GM19025 (cell line): ENCODE data around the gene ATP5PB.

Source experiments
- ATAC-seq: cut with Tn5 transposase; IDR thresholded peaks from one replicate; pipeline ENCODE4 v1.9.1; 2021; ENCODE audit warnings: mild to moderate bottlenecking, low read depth, moderate library complexity; ENCODE audit not compliant: unreplicated experiment

Gene ATP5PB

DNA sequence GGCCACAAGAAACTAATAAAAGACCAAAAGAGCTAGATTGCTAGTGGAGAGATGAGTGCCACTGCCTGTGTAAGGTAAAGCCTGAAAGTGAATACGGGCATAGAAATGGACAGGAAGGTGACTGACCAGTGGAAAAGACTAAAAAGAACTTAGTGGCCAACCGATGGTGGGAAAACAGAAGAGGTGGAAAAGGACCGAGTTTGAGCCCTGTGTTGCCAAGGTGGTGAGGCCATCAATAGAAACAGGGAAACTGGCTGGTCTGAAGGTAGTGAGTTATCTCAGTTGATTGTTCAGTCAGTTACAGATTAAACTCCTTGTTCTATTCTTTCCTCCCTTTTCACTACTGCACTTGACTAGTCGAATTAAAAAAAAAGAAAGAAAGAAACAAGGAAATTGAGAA is 2.7 kb upstream of the ATP5PB start:
- no peak for ATAC-seq

DNA sequence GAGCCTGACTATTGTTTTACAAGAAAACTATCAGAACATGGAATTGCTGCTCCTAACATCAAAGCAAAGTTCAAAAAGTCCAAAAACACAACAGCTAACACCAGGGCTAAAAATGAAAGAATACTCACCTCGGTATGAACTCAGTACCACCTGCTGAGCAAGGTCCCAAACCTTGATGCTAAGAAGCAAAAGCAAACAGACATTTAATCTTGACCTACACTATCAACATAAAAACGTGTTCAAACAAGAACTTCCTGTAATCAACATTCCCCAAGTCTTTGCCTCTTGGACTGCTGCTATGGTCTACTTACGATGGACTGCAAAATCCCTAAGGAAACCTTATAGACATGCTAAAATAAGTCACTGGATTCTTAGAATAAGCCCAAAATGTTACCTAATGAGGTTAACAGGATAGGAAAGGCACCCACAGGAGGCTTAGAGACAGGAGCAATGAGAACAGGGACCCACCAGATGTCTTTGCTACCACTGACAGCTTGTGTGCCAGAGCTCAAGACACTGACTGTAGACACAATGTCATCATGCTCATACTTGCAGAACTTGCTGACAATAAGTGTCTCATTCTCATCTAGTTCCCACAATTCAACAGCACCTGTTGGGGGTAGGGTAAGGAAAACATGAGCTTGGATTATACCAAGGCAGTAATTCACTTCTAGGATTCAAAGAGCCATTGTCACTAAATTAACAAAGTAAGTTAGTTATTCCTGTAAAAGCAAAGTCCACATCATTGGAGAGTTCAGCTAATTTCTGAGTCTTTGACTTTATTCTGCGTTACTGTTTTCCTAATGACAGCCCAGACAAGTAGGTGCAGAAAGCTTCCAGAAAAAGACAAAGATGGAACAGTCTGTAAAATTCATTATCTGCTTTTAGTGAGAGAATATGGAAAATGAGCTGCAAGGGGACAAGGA is 2.0 kb upstream of the ATP5PB start:
- ATAC-seq: no peak

DNA sequence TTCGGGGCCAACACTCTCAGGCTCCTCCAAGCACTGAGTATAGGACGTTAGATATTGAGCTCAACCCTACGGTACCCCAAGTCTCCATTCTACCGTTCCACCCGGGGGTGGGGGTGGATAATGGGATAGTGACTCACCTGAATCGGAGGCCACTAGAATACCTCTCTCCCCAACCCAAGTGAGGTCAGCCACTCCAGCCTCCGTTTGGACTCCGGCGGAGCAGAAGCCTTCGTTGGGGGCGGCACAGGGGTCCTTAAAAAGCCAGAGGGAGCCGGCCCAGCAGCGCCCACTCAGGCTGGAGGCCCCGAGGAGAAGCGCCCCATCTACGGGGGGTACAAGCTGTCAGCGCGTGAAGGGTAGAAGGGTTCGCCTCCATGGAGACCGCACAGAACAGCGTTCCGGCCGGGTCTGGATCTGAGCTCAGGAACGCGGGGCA is 764 bp upstream of the ATP5PB start:
- no peak for ATAC-seq

DNA sequence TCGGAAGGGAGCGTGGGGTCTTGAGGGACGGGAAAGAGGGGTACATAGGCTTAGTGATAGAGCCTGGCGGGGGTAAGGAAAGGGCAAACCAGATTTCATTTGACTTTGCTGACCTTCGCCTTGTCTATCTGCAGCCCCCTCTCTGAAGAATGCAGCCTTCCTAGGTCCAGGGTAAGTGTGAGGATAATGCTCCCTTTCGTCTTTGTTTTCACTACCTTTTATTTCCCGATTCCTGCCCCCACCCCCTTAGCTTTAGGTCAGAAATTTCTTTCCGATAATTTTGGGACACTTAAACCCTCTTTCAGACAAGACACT is 396 bp downstream of the ATP5PB start:
- no peak for ATAC-seq

DNA sequence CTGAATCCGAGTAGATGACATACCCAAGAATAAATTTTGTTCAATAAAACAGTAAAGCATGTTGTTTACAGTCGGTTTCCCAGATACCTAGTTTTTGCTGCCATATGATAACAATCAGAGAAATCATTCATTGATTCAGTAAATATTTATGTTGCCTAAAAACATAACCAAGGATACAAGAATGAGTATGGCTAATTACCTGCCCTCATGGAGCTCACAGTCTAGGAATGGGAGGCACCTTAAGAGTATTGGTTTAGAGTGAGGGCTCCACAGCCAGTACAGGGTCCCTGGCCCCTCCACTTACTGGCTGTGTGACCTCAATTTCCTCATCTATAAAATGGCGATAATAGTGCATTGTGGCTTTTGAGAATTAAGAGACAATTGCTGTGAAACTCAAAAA is 921 bp downstream of the ATP5PB start:
- no peak for ATAC-seq

DNA sequence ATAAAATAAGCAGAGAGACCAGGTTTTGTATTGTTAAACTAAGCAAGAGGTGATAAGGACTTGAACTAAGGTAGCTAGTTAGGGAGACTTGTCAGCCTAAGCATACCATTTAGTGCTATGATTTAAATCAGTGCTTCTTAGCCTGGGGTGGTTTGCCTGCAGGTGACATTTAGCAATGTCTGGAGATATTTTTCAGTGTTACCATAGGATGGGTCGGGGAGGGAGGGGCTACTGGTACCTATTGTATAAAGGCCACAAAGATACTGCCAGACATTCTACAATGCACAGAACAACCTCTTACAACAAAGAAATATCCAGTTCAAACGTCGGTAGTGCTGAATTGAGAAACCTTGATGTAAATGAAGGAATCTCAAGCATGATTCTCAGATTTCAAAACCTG is 3.3 kb downstream of the ATP5PB start:
- no peak for ATAC-seq

DNA sequence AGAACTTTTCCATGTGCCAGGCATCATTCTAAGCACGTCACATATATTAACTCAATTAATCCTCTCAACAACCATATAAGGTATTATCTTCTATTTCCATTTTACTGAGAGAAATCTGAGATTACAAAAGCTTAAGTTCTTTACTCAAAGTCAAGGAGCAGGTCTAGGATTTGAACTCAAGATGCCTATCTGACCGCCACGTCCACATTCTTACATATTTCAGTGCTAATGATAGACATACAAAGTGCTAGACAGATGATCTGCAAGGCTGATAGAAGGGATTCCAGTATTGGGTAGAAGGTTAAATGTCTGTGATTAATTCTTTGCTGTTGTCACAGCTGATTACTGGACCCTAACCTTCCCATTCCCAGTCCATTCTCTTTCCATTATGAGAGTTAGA is 4.4 kb downstream of the ATP5PB start:
- no peak for ATAC-seq

DNA sequence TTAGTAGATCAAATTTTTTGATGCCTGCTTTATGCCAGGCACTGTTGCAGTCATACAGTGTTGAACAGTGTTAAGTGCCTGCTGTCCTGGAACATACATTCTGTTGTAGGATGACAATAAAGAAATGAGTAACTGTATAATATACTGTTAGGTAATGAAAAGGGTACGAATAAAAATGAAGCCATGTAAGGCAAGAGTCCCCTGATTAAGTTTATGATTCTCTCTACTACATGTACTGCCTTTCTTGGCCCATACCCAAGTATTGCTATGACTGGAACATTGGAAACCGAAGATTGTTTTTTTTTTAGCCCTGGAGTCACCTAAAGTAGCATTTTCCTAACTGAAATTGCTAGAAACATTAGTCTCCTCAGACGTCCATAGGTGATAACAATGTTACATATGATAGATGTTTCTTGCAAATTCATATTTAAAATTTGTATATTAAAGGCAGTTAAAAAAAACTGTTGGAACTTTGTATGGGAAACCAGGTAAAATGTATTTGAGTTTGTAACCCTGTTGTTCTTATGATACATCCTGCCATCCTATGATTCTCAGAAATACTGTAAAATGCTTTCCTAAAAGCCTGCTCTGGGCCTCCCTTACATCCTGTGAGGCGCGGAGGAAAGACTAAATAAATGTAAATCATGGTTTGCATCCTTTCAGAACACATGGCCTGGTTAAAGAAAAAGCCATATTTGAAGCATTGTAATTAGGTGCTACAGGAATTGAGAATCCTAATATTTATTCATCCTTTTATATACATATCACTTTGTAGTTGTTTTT is 5.8 kb downstream of the ATP5PB start:
- ATAC-seq: no peak

DNA sequence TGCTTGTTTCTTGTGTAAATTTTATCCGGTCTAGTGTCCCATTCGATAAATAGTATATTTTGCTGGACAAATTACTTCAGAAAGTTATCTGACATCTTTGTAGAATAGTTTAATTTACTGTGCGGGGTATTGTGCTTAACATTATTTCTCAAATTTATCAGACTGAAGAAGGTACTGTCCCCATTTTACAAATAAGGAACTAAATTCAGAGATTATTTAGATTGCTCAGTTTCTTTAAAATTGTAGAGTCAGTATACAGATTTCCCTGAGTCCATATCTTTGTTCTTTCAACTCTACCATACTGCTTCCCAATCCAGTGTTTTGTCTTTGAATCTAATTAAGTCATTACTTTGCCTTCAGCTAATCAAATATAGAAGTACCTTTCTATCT is 6.4 kb downstream of the ATP5PB start:
- ATAC-seq: no peak

DNA sequence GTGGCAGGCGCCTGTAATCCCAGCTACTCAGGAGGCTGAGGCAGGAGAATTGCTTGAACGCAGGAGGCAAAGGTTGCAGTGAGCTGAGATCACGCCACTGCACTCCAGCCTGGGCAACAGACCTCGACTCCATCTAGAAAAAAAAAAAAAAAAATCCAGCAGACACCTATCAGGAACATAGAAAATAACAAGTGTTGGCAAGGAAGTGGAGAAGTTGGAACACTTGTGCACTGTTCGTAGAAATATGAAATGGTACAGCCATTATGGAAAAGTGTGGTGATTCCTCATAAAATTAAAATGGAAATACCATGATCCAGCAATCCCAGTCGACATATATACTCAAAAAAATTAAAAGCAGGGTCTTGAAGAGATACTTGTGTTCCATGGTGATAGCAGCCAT is 12.5 kb downstream of the ATP5PB start:
- ATAC-seq: no peak

DNA sequence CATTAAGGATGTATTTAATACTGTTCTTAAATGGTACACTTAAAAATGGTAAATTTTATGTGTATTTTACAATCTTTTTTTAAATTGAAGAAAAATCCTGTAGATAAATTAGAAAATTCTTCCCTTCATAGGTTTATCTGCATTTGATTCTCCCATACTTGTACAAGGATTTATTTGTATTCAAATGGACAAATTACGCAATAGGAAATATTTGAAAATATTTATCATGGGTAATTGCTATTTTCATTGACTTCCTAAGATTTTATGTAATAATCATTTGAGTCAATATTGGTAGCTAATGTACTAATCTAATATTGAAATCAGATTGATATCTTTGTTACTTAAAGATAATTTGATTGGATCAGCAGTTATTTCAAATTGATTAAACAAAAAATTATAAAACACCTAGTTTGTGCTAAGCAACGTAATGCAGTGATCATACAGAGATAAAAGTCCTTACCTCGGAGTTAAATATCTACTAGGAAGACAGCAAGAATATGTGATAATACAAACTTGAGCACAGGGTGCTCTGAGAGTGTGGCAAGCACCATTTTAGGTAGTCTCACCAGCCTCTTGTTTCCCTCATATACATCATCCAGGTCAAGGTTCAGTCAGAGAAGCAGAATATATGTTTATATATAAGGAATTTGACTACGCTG is 13.2 kb downstream of the ATP5PB start:
- ATAC-seq: no peak

DNA sequence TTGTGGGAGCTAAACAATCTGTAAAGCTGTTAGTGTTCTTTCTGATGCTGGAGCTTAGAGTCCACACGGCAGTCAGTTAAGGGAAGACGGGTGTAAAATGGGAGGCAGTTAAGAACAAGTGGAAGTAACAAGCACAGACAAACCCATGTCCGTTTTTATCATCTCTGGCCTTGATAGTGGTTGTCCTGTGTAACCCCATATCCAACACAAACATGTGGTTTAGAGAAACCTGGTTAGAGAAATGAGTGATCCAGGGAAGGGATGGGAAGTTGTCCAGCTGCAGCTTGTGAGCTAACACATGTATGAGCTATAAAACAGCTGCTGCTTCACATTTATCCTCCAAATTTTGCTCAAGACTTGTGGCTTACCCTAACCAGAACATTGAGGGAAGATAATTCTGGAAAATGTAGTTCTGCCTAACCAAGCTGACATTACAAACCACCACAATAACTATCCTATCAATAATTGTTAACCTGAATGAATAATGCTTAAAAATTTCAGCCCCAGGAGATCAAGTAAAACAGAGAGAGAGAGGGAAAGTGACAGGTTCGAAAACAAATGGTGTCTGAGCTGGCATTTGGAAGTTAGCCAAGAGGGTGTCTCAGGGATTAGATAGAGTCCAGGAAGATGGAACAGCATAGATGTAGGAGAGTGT is 13.9 kb downstream of the ATP5PB start:
- ATAC-seq: no peak

DNA sequence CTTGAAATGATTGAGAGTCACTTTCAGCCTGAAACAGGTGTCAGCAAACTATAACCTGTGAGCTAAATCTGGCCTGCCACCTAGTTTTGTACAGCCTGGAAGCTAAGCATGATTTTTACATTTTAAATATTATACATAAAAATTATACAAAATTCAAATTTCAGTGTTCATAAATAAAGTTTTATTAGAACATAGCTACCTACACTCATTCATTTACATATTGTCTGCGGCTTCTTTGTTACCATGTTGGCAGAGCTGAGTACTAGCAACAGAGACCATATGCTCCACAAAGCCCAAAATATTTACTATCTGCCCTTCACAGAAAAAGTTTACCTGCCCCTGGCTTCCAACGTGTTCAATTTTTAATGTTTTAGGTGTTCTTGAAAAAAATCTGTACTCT is 16.5 kb downstream of the ATP5PB start:
- no peak for ATAC-seq

DNA sequence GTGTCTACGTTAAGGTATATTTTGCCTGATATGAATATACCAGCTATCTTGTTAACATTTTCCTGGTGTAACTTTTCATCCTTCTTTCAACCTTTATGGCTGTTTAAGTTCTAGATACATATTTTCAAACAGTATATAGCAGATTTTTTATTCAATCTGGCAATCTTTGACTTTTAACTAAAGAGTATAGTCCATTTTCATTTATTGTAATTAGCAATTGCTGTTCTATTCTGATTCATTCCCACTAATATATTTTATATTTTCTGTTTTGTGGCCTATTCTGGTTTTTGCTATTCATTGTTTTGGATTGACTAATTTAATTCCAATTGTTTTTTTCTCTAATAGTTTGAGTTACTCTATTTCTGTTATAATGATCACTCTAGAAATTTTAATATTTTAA is 17.2 kb downstream of the ATP5PB start:
- ATAC-seq: no peak

DNA sequence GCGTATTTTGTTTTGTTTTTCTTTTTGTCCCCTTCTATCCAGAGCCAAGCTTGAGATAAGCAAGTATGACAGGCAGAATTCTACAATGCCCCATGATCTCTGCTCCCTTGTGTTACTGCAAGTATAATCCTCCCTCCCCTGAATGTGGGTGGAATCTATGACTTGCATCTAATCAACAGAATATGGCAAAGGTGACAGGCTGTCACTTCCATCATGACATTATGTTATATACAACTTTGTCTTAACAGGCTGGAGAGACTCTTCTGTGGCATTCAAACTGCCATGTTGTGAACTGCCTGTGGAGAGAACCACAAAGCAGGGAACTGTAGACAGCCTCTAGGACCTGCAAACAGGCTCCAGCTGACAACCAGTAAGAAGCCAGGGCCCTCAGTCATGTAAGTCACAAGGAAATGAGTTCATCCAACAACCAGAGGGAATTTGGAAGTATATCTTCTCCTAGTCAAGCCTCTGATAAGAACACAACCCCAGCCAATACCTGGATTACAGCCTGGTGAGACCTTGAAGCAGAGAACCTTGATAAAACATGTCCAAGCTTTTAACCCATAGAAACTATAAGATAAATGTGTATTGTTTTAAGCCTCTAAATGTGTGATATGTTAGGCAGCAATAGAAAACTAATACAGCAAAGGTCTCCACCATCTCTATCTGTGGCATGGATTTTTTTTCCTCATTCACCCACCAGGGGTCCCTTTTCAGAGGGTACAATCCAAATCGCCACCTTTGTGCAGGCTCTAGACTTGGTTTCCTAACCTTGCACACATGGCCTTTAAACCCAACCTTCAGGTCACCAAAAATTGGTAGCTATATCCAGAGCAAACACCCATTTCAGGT is 18.8 kb downstream of the ATP5PB start:
- ATAC-seq: no peak

DNA sequence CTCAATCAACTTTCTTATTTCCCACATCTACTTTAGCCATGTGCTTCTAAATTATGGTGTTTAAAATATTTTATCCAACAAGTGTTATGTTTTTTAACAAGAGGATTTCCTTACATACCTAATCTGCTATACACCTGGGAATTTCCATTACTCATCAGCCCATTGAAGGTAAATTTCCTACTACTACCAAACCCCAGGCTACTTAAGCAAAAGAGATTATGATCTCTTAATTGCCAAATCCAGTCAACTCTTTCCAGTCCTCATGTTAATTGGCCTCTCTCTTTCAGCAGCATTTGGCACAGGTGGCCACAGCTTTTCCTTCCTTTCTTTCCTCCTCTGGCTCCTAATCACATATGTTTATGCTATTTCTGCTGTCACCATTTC is 19.4 kb downstream of the ATP5PB start:
- no peak for ATAC-seq

DNA sequence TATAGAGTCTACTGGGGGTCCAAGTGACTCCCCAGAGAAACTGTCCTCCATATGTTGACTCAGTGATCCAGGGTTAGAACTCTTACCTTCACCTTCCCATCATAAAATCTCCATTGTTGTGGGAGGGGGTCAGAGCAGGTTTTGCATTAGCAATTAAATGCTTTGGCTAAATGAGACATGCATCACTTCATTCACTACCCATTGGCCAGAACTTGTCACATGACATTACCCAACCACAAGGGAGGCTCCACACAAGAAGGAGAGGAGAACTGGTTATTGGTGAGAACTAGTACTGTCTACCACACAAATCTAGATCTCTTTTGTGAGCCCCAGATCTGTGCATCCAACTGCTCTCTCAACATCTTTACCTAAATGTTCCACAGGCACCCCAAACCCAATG is 20.3 kb downstream of the ATP5PB start:
- ATAC-seq: no peak

DNA sequence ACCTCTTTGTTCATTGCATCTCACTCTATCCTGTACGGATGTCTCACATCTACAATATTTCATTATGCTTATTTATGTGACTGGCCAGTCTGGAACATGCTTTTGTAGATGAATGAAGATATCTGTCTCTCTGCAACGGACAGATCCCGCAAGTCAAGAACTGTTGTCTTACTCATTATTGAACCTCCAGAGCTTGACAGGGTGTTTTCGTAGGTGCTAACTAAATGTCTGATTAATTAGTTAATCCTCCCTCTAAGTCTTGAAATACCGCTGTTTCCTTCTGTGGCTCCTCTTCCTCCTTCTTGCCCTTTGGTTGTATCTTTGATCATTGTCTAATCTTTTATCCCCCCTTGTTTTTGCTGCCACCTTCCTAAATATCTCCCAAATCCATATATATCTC is 21.3 kb downstream of the ATP5PB start:
- no peak for ATAC-seq

DNA sequence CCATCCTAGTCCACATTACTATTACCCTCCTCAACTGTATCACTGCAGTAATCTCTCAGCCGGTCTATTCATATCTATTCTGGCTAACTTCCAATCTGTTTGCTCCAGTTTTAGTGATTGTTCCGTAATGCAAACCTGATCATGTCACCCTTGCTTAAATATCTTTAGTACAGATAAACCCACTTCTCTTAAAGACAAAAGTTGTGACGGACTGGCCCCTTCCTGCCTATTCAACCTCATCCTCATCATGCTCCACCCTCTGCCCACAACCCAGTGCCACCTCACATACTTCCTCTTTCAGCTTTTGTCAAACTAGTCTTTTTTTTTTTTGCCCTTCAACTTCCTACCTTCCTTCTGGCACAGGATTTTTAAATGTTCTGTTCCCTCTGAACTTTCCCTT is 21.7 kb downstream of the ATP5PB start:
- ATAC-seq: no peak

DNA sequence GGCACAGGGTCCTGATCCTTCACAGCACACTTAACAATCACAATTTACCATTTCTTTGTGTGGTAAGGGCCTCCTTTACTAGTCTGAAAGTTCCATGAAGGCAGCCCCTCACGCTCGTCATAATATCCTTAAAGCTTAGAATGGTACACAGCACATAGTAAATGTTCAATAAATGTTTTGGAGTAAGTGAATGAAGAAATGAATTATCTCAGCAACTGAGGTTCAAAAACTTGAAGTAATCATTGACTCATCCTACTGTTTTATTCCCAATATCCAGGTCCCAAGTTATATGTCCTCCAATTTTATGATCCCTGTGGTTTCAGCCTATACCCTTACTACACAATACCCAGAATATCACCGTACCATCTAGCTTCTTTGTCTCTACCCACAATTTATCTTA is 22.3 kb downstream of the ATP5PB start:
- no peak for ATAC-seq
